ENCODE results near the gene FBXO31.
"Not testable (repeated sequence)": the region's sequence is repeated elsewhere in the genome, so short reads cannot be mapped to it uniquely, and the experiment has no call there.

Gene FBXO31

DNA sequence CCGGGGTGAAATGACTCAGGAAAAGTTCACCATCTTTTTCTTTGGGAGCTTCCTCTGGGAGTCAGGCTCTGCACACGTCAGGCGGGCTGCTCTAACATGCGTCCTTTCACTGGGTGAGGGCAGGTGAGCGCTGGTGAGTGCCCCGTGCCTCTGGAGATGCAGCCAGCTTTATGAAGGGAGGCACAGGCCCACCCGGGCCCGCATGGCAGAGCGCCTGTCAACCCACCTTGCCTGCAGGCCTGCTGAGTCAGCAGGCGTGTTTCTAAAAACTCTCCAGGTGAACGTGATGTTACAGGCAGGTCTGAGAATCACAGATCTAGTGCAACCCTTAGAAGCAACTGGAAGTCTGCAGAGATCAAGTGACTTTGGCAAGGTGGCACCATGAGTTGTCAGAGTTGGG lies 27.0 kb upstream of the FBXO31 start:
- no peak for DNase-seq

DNA sequence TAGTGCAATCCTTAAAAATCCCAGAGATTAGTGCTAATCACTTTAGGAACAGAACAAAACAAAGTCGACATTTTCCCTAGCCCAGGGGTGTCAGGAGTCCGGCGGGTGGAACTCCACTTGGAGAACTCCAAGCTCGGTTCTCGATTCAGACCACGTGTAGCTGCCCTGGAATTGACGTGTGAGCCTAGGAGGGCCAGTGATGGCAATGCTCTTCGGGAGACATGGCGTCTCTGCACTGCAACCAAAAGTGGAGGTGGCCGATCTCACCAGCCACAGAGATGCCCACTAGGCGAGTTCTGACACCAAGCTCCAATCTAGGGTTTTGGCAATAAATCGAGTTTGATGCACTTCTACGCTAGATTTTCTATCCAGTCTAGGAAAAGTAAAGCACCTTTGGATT lies 26.2 kb upstream of the FBXO31 start:
- DNase-seq, result no peak

DNA sequence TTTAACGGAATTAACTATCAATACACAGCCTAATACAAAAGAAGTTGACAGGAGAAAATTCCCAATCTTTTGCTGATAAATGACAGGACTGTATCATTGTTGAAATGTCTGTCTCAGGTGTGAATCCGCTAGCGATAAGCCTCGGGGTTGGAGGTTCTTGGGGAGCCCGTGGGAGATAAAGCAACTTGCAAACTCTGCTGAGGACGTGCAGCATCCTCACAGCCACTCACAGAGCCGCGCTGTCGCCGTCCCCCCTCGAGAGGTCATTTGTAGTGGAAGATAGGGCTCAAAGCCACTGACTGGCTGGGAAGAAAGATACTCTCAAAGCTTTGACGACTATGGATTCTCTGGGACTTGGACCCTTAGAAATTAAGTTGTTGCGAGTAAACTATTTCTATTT lies 25.6 kb upstream of the FBXO31 start:
- no peak for DNase-seq

DNA sequence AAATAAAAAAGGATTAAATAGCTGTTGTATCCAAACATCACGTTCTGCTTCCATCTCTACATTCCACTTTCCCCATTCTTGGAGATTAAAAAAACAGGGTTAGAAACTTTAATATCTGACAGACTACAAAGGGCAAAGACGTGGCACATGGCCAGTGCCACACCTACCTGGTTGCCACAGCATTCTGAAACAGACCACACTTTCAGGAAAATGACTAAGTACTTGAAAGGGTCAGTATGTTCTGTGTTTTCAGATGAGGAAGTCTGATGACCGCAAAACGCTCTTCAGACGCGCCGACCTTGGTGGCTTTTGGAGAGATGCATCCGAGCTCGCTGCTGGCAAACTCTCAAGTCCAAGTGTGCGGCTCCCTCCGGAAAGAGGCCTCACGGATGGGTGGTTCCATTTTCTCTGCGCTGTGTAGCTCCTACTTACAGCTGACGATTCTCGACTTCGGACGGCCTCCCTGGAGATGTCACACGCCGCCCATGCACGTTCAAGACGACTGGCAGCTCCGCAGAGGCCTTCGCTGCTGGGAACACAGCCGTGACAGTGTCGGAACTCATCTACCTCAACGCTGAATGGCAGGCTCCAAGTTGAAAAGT lies 24.0 kb upstream of the FBXO31 start:
- no peak for DNase-seq

DNA sequence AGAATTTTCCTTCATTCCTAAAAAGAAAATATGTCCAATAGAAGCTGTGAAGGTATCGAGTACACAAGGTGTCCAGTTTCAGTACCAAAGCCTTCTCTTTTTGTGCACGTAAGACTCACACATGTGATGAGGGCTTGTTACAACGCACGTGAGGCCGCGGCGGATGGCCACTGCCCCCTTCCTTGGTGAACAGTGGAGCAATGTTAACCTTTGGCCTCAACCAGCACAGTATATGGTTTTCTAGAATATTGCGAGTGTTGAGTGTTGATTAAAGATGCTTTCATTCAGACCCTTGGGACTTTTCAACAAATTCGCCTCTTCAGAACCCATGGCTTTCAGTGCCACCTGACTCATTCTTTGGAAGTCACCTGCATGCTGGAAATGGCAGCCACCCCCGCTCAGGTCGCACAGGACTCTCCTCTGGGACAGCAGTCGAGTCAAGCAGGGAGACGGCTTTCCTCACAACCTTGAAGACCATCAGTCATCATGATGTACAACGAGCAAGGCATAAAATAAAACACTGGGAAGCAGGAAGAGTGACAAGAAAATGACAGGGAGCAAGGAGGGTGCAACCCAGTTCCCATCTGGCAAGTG lies 23.0 kb upstream of the FBXO31 start:
- no peak for DNase-seq

DNA sequence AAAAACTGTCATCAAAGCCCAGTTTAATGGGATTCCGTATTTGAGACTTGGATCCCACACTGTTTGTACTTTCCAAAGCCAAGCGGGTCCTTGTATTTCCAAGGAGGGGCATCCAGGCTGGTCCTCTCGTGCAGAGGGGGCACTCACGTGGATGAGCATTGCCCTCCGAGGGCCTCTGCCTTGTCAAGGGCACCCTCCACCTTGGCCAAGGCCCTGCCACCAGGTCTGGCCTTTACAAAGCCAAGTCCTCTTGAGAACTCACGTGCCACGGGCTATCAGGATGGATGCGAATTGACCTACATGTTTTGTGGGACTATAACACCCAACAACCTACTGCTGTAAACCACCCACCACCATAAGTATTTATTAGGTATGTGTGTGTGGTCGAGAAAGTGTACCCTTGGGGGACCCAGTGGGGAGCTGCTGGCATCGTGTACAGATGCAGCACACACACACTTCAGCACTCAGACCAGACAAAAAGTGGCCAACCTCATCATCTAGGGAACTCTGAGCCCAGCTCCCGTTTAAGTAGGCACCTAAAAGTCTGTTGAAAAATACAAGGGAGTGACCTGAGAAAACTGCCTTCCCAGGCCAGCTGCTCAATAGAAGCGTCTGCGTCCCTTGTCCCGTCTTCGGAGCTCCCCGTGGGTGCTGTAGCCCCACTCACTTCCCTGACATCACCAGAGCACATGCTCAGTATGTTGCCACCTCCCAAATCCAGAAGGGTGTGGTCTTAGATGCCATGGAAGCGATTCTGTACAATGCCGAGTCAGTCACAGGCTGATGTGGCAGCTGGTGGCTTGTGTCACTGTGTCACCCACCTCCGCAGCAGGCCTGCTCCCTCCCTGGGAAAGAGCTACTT lies 21.4 kb upstream of the FBXO31 start:
- DNase-seq, result no peak

DNA sequence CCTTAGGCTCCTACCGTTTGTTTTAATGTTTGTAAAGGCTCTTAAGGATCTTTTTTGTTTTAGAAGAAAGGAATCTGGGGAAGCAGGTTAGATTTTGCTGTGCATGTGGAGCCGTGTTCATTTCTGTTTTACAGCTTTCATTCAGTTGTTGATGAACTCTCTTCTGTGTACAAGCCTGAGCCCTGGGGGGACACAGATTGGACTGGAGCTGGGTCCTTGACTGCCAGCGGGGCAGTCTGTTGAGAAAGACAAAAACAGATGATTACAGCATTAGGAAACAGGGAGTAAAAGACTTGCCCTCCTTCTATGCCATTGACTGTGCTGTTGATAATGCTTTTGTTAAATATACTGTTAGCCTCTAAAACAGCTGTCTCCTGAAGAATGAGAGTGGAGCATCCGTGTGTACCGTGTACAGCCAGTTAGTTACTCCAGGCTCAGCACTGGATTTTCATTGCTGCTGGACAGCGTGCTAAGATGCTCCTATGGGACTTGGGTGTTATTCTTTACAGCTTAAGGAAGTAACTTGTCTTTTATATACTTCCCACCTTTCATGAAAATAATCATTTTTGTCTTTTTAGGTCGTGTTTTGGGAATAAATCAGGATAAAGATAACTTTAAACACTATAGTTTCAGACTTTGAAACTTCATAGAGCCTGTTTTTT lies 11.7 kb upstream of the FBXO31 start:
- no peak for DNase-seq

DNA sequence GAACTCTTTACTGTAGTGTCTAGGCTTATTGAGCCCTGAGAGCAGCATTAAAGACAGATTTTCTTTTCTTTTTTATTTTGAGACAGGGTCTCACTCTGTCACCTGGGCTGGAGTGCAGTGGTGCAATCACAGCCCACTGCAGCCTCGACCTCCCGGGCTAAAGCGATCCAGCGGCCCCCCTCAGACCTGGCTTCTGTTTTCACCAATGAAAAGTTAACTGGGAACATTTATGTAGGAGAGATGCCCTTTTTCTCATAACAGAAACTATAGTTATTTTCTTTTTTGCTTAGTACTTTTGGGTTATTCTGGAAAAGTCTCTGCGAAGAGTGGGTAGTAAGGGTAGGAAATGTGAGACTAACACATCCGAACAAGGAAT lies 10.1 kb upstream of the FBXO31 start:
- DNase-seq, result no peak

DNA sequence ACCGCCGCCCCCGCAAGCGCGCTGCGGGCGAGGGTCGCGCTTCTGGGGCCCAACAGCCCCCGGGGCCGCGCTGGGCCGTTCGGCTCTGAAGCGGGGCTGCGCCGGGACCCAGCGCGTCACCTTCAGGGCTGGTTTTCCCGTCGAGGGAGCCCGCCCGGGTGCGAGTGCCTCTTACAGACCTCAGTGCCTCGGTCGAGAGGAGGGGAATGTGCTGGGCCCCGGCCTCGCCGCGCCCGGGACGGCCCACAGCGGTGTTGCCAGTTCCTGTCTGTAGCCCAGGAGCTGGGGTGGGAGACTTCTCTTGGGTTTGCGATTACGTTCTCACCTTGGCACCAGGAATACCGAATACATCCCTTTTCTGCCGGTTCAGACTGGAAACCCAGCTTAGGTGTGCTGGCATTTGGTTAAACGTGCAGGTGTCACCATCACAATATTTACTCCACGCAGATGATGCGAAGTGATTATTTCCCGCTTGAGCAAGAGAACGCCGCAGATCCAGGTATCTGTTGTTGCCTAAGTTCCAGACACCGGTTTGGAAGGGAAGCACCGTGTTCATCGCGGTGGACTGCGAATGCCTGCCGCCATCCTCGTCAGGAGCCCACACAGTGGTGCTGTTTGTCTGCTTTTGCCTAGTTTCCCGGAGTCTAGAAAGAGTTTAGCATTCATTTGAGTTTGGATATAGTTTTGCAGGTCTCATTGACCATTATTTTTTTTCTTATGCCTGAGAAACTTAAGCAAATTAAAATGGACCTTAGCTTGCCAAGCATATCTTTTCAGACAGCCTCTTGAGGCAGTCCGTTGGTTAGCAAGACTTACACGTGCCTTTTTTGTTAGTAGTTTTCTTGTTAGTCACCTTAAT lies 9.5 kb upstream of the FBXO31 start:
- peak; percentile 24 for DNase-seq

DNA sequence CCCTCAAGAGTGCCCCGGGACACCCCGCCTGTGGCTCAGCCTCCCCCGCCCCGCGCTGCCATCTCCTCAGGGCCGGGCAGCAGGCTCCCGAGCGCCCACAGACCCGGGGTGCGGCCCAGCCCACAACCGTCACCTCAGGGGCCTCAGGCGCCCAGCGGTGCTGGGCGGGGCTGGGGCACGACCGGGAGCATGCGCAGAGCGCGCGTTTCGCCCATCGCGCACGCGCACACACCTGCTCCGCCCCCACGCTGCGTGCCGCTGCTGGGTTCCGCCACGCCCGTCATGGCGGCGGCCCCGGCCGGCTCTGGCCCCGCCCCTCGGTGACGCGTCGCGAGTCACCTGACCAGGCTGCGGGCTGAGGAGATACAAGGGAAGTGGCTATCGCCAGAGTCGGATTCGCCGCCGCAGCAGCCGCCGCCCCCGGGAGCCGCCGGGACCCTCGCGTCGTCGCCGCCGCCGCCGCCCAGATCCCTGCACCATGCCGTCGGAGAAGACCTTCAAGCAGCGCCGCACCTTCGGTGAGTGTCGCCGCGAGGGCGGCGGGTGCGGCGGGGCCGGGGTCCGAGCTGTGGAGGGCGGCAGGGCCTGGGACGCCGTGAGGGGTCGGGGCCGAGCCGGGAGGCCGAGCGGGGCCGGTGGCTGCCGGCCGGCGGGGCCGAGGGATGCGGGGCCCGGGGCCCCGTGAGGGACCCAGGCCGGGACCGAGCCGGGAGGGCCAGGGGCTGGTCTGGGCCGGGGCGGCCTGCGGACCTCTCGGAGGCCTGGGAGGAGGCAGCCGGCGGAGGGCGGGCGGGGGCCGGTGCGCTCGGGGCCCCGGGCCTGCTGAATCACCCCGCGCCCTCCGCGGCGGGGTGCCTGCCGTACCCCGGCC lies 8.6 kb upstream of the FBXO31 start, which contains the start of gene MAP1LC3B:
MAP1LC3B (plus strand) TSS at position 387 of the 871 bp plus-strand sequence; CDS start at position 479, 92 bp downstream.
- peak; percentile 90 for DNase-seq

DNA sequence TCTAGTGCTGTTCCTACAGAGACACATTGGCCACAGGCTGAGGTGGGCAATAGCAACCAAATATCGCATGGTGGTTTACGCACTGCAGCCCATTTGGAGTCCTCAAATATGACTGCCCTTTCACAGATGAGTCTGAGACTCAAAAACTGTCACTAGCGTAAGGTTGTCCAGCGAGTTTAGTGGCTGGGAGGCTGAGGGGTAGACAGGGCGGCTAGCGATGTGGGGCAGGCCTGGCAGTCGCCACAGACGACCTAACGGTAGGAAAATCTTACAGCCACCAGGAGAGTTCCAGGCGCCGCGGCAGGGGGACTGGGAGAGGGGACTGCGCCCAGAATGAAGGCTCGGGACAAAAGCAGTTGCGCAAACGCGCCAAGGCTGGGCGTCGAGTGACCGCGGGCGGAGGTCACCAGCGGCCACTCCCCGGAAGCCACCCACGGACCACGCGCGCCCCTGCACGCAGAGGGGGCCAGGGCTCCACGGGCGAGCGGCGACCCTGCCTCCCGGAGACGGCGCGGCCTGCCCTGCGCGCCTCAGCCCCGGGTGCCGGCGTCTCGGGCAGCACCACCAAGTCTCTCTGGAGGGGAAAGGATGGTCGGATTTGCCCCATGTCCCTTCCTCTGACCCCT lies 7.9 kb upstream of the FBXO31 start:
- peak; percentile 41 for DNase-seq

DNA sequence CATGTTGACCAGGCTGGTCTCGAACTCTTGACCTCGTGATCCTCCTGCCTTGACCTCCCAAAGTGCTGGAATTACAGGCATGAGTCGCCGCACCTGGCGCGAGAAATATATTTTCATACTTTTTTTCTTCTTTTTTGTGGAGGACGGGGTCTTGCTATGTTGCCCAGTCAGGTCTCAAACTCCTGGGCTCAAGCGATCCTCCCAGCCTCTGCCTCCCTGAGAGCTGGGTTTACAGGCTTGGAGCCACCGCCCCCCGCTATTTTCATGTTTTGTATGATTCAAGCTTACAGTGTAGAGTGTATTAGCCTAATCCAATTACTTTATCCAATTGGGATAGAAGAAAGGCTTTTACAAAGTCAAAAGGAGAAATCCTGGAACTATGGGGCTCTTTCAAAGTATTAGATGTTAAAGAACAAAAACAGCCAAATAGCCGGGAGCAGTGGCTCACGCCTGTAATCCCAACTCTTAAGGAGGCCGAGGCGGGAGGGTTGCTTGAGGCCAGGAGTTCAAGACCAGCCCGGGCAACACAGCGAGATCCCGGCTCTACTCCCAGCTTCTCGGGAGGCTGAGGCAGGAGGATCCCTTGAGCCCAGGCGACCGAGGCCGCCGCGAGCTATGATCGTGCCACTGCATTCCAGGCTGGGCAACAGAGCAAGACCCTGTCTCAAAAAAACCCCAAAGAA lies 7.2 kb upstream of the FBXO31 start:
- DNase-seq, result no peak

DNA sequence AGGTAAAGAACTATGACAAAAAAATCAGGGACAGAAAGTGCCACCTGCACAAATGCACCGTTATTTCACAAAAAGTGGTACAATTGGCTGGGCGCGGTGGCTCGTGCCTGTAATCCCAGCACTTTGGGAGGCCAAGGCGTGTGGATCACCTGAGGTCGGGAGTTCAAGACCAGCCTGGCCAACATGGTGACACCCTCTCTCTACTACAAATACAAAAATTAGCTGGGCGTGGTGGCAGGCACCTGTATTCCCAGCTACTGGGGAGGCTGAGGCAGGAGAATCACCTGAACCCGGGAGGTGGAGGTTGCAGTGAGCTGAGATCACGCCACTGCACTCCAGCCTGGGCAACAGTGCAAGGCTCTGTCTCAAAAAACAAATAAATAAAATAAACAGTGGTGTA lies 6.3 kb upstream of the FBXO31 start:
- not testable (repeated sequence) for DNase-seq

DNA sequence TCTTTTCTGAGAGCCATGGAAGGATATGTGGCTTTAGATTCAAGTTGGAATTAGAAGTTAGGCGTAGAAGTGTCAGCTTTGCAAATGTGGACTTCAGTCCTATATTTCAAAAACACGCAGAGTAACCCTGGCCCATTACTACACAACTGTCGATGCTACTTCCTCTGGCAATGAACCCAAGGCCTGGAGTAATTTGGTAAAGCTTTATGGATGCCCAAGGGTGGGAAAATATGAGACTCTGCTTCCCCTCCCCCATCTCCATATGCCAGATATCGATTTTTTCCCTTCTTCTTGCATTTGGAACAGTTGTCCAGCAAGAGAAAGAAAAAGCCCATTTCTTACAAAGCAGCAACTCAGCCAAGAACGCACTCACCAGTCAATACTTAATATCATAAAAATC lies 5.7 kb upstream of the FBXO31 start:
- DNase-seq, result peak; percentile 22

DNA sequence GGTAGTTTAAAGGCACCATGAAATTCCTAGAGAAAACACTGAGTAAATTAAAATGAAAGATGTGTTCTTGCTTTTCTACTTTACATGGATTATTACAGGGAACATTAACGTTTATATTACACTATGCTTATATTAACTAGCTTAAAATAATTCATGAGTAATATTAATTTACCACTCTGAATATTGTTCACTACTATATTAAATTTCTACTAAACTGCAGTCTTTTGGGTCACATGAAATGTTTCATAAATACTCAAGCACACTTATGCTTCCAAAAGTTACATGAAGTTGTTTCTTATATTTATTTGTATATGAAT lies 5.2 kb upstream of the FBXO31 start:
- no peak for DNase-seq

DNA sequence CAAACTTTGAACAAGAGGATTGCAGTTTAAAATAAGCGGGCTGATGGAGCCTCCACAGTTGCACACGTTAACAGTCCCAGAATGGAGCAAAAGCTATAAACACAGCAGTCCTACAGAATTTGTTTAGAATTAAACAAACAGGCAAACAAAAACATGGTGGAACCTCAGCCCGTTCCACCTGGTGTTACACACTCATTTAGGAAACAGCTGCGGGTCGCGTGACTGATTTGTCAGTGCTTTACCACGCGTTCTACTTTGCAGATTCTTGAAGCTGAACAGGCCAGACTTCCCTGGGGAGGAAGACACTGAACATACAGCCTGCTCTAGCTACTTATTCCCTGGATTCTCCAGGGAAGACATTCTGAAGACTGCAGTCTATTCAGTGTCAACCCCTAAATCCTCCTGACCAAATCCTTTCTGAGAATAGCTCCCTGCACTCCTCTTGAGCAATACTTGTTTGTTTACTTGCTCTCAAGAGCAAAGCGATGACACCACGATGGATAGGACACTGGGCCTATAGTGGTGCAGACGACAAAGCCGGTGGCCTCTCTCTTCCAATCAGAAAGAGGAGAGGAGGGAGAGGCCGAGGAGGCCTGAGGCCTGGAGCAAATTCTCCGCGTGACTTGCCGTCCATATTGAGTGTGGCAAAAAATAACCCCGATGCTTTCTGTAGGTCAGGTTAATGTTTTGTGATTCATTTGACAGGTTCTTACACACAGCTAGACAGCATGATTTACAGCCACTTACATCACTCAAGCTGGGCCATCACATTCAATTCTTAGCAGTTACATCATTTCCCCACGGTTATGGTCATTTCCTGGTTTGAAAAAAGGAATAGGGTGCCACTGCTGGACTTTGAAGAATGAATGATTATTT lies 4.6 kb upstream of the FBXO31 start:
- peak; percentile 94 for DNase-seq

DNA sequence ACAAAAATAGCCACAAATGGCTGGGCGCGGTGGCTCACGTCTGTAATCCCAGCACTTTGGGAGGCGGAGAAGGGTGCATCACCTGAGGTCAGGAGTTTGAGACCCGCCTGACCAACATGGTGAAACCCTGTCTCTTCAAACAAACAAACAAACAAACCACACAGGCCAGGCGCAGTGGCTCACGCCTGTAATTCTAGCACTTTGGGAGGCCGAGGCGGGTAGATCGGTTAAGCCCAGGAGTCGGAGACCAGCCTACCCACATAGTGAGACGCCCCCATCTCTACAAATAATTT lies 1.2 kb upstream of the FBXO31 start:
- DNase-seq, result not testable (repeated sequence)

DNA sequence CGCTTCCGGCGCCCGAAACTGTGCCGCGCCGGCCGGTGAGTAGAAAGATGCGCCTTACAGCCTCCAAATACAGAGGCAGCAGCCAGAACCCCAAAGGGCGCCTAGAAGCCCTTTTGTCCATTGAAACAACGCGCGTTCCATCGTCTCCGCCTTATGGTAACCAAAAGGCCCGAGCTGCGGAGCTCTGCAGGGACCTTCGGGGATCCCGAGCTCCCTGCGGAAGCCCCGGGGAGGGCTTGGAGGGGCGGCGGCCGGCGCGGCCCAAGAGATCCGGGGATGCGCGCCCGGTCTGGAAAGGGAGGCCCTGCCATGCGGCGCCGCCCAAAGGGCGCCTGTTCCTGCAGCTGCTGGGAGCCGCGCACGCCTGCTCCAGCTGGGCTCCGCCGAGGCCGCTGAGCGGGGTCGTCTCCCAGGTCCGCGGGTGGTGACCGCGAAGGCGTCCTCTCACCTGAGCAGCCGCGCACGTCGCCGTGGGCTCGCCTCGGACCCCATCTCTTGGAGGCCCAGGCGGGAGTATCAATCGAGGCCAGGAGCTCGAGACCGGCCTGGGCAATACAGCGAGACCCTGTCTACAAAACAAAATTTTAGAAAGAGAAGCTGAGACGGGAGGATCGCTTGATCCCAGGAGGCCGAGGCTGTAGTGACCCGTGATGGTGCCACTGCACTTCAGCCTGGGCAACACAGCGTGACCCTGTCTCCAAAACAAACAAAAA lies 742 bp upstream of the FBXO31 start:
- peak; percentile 83 for DNase-seq
